Measurements from ENCODE around the gene SERPINB2.
A peak's percentile ranks its signal among the peaks of the same experiment; 100 is the strongest.

The SERPINB2 gene, protein sequence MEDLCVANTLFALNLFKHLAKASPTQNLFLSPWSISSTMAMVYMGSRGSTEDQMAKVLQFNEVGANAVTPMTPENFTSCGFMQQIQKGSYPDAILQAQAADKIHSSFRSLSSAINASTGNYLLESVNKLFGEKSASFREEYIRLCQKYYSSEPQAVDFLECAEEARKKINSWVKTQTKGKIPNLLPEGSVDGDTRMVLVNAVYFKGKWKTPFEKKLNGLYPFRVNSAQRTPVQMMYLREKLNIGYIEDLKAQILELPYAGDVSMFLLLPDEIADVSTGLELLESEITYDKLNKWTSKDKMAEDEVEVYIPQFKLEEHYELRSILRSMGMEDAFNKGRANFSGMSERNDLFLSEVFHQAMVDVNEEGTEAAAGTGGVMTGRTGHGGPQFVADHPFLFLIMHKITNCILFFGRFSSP

DNA sequence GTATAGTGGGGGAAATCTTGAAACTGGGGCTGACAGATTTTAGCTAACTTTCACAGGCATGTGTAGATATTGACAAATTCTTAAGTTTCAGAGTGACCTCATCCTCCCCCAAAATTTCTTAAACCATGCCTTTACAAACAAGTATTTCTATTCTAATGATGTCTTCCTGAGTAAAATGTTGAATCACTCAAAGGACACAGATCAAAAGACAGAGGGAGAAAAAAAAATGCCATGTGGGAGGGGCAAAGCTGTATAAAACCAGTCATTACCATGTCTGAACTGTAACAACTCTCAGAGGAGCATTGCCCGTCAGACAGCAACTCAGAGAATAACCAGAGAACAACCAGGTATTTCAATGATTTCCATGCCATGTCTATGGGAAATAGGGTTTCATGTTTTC lies at the start of gene SERPINB2:
TSS of gene SERPINB2 (plus strand) at position 282 of the 400 bp plus-strand sequence. CDS start 3,740 bp downstream, outside the sequence.
- H3K4me3 ChIP-seq (ENCODE audit: low read length): no peak within 1 kb of the TSS
- TF ChIP-seq, protein P1, sequence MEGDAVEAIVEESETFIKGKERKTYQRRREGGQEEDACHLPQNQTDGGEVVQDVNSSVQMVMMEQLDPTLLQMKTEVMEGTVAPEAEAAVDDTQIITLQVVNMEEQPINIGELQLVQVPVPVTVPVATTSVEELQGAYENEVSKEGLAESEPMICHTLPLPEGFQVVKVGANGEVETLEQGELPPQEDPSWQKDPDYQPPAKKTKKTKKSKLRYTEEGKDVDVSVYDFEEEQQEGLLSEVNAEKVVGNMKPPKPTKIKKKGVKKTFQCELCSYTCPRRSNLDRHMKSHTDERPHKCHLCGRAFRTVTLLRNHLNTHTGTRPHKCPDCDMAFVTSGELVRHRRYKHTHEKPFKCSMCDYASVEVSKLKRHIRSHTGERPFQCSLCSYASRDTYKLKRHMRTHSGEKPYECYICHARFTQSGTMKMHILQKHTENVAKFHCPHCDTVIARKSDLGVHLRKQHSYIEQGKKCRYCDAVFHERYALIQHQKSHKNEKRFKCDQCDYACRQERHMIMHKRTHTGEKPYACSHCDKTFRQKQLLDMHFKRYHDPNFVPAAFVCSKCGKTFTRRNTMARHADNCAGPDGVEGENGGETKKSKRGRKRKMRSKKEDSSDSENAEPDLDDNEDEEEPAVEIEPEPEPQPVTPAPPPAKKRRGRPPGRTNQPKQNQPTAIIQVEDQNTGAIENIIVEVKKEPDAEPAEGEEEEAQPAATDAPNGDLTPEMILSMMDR (conservative IDR thresholded peaks at IDR 0.05; ENCODE audit: low read depth, low read length): no peak
- DNase-seq (ENCODE audit: low read depth): no peak

DNA sequence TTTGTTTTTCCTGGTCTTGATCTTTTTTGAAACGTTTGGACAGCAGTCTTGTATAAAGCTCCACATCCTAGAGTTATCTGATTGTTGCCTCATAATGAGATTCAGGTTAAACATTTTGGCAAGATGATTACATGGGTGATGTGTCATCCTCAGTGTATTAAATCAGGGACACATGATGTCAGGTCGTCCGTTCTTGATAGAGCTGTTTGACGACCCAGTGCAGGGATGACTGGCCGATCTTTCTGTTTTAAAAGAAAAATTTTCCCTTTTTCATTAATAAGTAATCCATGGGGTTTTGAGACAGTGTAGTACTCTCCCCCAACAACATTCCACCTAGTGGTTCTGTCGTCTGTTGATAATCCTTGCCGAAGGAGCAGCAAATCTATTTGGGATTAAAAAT lies 44.5 kb upstream of the SERPINB2 start:
- DNase-seq (ENCODE audit: low read depth): no peak
- TF ChIP-seq, protein P1 (conservative IDR thresholded peaks at IDR 0.05; ENCODE audit: low read depth, low read length): no peak

DNA sequence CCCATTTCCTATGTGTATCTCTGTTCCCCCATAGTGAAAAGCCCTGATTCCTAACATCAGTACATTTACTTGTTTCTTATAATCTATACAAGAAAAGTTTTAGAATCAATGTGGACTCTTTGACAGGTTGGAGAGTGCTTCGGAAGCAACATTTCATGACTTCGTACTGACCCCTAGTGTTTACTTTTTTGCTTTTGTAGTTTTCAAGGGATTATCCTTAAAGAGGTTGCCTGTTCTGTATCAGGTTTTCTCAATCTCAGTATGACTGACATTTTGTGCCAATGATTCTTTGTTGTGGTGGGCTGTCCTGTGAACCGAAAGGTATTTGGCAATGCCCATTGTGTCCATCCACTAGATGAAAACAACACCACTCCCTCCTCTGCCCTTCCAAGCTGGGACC lies 43.3 kb upstream of the SERPINB2 start:
- TF ChIP-seq, protein P1 (conservative IDR thresholded peaks at IDR 0.05; ENCODE audit: low read depth, low read length): peak; percentile 54
- no peak overlapping the region for H3K4me3 ChIP-seq (ENCODE audit: low read length)
- DNase-seq (ENCODE audit: low read depth): peak; percentile 17

More for the DNA sequence above, 44.5 kb upstream of the SERPINB2 start:
- no peak overlapping the region for H3K4me3 ChIP-seq (ENCODE audit: low read length)

DNA sequence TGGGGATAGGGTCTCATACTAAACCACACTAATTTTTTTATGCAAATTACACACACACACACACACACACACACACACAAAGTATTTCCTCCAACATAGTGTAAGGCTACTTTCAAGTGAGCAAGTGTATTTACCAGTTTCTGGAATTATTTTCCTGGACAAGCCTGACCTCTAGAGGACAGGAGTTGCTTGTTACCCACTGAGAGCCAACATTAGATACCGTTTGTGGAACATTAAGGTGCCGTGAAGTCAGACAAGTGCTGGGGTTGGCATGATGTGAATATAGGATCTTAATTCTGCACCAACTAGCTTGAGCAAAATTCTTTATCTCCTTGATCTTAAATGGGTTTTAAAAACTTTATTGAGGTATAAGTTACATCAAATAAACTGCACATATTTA lies 39.3 kb upstream of the SERPINB2 start:
- TF ChIP-seq, protein P1 (conservative IDR thresholded peaks at IDR 0.05; ENCODE audit: low read depth, low read length): peak; percentile 70
- DNase-seq (ENCODE audit: low read depth): peak; percentile 21
- no peak overlapping the region for H3K4me3 ChIP-seq (ENCODE audit: low read length)

DNA sequence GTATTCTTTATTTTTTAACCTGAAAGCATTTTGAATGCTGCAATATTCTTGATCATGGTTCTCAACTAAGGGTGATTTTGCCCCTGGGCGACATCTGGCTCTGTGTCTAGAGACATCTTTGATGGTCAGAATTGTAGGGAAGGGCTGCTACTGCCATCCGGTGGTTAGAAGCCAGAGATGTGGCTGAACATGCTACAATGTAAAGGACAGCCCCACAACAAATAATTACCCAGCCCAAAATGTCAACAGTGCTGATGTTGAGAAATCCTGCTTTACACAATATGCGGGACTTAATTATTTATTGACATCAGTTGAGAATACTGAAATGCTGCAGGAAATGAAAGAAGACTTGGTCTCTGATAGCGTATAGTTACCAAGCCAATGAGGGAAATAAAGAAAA lies 37.5 kb upstream of the SERPINB2 start:
- no peak overlapping the region for H3K4me3 ChIP-seq (ENCODE audit: low read length)
- TF ChIP-seq, protein P1 (conservative IDR thresholded peaks at IDR 0.05; ENCODE audit: low read depth, low read length): peak; percentile 68
- no peak for DNase-seq (ENCODE audit: low read depth)

DNA sequence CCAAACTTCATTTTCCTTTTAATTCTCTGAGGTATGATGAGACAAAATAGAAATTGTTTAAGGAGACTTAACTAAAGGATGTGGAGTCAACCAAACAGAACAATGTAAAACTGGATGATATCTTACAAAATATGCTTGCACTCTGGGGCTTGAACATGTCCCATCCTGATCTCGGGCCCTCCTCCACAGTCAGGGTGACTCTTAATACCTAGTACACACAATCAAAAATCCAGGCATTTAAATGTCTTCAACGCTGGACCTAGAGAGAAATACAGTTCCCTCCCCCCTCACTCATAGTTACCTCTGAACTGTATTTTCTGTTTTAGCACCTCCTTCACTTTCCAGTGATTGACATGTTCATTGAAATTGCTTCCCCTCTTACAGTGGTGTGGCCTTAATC lies 36.9 kb upstream of the SERPINB2 start:
- H3K4me3 ChIP-seq (ENCODE audit: low read length): no peak overlapping the region
- no peak for DNase-seq (ENCODE audit: low read depth)
- TF ChIP-seq, protein P1 (conservative IDR thresholded peaks at IDR 0.05; ENCODE audit: low read depth, low read length): no peak

DNA sequence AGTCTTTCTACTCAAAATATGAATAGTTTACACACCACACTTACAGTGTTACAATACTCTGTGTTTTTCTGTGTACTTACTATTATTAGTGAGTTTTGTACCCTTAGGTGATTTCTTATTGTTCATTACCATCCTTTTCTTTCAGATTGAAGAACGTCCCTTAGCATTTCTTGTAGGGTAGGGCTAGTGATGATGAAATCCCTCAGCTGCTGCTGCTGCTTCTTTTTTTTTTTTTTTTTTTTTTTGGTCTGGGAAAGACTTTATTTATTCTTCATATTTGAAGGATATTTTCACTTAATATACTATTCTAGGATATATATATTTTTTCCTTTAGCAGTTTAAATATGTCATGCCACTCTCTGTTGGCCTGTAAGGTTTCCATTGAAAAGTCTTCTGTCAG lies 29.0 kb upstream of the SERPINB2 start:
- TF ChIP-seq, protein P1 (conservative IDR thresholded peaks at IDR 0.05; ENCODE audit: low read depth, low read length): no peak
- no peak for DNase-seq (ENCODE audit: low read depth)
- no peak overlapping the region for H3K4me3 ChIP-seq (ENCODE audit: low read length)
